ENCODE results near the gene USP10.

Gene USP10

GRCh38 chr16:84822990-84823389 is 123.2 kb downstream of the USP10 start:
- no peak for DNase-seq (ENCODE audit: low spot score)

GRCh38 chr16:84823484-84823883 is 123.7 kb downstream of the USP10 start:
- no peak for DNase-seq (ENCODE audit: low spot score)

GRCh38 chr16:84823926-84824325 is 124.1 kb downstream of the USP10 start:
- no peak for DNase-seq (ENCODE audit: low spot score)

- DNase-seq (ENCODE audit: low spot score), result no peak
Measured at GRCh38 chr16:84825896-84826557, 126.2 kb downstream of the USP10 start.

GRCh38 chr16:84826558-84826941 is 126.8 kb downstream of the USP10 start:
- DNase-seq (ENCODE audit: low spot score), result no peak

GRCh38 chr16:84827131-84827574 is 127.4 kb downstream of the USP10 start:
- no peak for DNase-seq (ENCODE audit: low spot score)

GRCh38 chr16:84827897-84828296 is 128.1 kb downstream of the USP10 start:
- DNase-seq (ENCODE audit: low spot score), result no peak

- DNase-seq (ENCODE audit: low spot score), result no peak
Measured at GRCh38 chr16:84828322-84828721, 128.5 kb downstream of the USP10 start.

Data from NAMALWA (cell line).